Stimulated activated CD4-positive, alpha-beta T cell treated with anti-CD3 and anti-CD28 coated beads, Interleukin-12 subunit alpha, Interleukin-12 subunit beta, amount 100 ng/mL, for 4 hours (primary cell): ENCODE data around the gene UPK3B.
"Not testable (repeated sequence)": the region's sequence is repeated elsewhere in the genome, so short reads cannot be mapped to it uniquely, and the experiment has no call there.

Experiments
- DNase-seq: peaks from one replicate; pipeline ENCODE4 v3.0.0-alpha.2; 2020

Gene UPK3B

GRCh38 chr7:76495717-76496116, 14.6 kb upstream of the UPK3B start:
- not testable (repeated sequence) for DNase-seq

DNA sequence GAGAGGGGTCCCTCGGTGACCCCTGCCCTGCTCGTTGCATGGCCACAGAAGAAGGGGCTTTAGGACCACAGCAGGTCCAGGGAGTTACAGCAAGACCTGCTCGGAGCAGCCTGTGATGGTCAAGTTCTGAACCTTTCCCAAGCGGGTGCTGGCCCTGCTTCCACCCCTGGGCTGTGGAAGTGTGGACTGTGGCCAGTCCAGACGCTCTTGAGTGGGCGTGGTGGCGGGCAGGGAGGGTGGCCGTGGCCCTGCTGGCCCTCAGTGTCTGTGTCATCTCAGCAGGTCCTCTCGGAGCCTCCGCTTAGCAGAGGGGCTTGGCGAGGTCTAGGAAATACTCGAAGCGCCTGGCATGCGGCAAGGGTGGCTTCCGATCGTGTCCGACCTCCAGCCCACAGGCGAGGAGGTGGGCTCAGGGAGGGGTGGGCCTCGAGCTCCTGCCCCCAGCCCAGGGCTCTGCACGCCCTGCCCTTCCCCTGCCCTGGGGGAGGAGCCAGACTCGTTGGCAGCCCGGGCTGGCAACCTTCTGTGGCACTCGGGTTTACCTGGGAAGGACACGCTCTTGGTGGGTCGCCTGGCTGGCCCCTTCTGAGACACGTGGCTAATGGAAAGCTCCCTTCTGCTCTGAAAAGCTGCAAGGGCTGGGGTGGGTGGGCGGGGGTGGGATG, 12.3 kb upstream of the UPK3B start:
- not testable (repeated sequence) for DNase-seq

GRCh38 chr7:76498583-76499200, 11.7 kb upstream of the UPK3B start:
- not testable (repeated sequence) for DNase-seq

DNA sequence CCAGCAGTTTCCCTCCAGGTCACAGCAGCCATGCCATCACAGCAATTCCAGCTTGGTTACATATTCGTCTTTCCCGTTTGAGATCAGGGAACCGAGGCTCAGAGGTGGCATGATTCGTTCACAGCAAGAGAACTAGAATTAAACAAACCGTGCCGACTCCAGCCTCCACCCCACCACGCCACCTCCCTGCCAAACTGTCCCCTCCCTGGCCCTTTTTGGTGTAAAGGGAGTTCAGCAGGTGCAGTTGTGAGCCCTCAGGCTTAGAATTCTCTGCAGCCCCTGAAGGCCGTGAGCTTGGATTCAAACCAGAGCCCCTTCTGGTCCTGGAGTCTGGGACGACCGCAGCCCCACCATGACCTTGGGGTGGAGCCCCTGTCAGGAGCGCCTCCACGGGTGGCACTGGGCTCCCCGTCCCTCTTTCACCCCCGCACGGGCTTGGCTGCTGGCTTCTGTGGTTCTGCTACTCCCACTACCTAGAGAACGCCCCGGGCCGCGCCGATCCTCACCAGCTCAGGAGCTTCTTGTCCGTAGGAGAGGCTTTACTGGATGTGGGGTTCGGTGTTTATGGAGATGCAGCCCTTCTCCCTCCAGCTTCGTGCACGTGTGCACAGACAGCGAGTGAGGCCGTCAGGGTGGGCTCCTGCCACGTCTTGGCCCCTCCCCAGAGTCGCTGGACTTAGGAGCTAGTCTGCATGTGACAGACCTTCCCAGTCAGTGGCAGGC, 11.0 kb upstream of the UPK3B start:
- not testable (repeated sequence) for DNase-seq

GRCh38 chr7:76499924-76500241, 10.5 kb upstream of the UPK3B start:
- not testable (repeated sequence) for DNase-seq

DNA sequence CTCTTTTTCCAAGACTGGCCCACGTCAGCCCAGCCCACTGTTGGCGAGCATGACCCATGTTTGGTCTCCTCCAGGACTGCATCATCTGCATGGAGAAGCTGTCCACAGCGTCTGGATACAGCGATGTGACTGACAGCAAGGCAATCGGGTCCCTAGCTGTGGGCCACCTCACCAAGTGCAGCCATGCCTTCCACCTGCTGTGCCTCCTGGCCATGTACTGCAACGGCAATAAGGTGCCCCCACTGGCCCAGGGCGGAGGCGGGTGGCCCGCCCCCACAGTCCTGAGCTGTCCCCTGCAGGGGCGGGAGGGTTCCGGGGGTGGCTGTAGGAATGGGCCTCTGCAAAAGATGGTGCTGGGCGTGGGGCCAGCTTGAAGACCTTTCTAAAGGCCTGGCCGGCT, 8.1 kb upstream of the UPK3B start:
- not testable (repeated sequence) for DNase-seq

DNA sequence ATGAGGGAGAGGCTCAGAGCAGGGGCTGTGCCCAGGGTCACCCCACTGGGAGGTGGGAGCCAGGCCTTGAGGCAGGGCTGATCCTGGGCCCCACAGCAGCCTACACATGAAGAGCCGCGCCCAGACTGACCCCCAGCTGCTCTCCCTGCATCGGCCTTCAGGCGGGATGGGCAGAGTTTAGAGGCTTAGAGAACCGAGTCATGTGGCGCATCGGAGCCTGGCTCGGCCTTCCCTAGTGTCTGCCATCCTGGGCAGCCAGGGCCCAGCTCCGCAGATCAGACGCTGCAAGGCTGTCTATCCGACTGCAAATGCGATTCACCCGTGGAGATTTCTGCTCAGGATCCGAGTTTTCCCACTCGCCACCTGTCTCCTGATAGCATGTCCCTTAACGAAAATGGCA, 7.5 kb upstream of the UPK3B start:
- not testable (repeated sequence) for DNase-seq

DNA sequence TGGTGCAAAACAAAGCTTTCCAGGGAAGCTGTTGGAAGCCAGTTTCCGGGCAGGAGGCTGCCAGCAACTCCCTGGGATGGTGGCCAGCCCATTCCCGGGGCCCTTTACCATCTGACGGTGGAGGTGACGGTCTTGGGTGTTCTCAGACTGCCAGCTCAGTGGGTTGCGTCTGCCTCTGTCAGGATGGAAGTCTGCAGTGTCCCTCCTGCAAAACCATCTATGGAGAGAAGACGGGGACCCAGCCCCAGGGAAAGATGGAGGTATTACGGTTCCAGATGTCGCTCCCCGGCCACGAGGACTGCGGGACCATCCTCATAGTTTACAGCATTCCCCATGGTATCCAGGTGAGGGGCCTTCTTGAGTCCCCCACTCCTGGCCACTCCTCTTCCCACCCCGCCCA, 7.1 kb upstream of the UPK3B start:
- not testable (repeated sequence) for DNase-seq

- not testable (repeated sequence) for DNase-seq
These were observed 5.8 kb upstream of the UPK3B start for GRCh38 chr7:76504351-76505167.

DNA sequence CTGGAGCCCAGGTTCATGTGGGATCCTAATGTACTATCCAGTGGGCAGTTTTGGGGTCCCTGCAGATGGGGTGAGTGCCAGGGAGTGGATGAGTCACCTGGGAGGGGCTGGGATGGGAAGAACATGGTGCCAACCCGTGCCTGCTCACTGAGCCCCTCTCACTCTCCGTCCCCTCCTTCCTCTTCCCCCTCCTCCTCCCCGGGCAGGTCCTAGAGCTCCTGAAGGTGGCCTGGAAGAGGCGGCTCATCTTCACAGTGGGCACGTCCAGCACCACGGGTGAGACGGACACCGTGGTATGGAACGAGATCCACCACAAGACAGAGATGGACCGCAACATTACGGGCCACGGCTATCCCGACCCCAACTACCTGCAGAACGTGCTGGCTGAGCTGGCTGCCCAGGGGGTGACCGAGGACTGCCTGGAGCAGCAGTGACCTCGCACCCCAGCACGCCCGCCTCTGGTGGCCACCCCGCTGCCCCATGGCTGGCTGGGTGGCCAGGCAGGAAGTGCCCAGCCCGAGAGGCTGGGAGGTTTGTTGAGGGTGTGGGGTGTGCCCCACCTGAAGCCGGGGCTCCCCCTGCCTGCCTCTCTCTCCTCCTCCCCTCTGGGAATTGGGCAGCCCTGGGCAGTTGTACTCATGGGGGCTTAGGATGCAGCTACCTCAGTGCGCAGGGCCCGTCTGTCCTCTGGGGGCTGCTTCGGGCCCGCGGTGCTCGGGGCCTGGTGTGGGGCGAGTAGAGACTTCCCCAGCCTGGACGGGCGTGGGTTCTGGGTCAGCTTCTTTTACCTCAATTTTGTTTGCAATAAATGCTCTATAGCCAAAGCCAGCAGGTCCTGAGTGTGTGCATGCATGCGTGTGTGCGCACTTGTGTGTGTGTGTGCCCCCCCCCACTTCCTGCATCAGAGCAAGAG, 4.9 kb upstream of the UPK3B start:
- DNase-seq = no peak

DNA sequence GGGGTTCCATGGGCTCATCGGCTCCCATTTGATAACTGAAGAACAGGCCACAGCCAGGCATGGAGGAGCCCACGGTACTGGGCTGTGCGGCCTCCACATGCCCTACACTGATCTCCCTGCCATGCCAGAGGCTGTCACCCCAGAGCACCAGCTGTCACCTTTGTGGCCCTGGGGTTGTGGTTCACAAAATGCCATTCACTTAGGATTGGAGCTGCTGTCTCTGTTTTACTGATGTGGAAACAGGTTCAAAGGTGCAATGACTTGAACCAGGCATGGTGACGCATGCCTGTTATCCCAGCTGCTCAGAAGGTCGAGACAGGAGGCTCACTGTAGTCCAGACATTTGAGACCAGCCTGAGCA, 4.3 kb upstream of the UPK3B start:
- DNase-seq = no peak

- not testable (repeated sequence) for DNase-seq
These were observed 3.7 kb upstream of the UPK3B start for GRCh38 chr7:76506643-76507042.

DNA sequence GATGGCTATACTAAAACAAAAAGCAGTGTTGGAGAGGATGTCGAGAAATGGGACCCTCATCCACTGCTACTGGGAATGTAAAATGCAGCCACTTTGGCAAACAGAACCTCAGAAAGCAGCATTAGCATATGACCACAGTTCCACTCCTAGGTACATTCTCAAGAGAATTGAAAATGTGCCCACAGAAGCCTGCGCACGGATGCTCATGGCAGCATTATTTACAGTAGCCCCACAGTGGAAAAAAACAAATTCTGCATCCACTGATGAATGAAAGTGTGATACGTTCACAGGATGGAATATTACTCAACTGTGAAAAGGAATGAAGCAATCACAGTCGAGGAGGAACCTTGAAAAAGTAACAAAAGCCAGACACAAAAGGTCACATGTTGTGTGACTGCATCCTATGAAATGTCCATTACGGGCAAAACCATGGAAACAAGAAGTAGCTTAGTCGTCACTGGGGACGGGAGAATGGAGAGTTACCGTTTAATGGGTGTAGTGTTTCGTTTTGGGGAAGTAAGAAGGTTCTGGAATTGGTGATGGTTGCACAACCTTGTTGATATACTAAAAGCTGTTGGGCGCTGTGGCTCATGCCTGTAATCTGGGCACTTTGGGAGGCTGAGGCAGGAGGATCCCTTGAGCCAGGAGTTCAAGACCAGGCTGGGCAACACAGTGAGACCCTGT, 2.5 kb upstream of the UPK3B start:
- DNase-seq = no peak

GRCh38 chr7:76511200-76511910, 1.0 kb downstream of the UPK3B start:
- DNase-seq = not testable (repeated sequence)

- not testable (repeated sequence) for DNase-seq
These were observed 1.8 kb downstream of the UPK3B start for GRCh38 chr7:76511911-76512885.

- DNase-seq = no peak
These were observed 2.8 kb downstream of the UPK3B start for GRCh38 chr7:76512941-76513816.

GRCh38 chr7:76513817-76514799, 3.8 kb downstream of the UPK3B start:
- DNase-seq = no peak
